ENCODE measurements around the gene MALRD1.

DNA sequence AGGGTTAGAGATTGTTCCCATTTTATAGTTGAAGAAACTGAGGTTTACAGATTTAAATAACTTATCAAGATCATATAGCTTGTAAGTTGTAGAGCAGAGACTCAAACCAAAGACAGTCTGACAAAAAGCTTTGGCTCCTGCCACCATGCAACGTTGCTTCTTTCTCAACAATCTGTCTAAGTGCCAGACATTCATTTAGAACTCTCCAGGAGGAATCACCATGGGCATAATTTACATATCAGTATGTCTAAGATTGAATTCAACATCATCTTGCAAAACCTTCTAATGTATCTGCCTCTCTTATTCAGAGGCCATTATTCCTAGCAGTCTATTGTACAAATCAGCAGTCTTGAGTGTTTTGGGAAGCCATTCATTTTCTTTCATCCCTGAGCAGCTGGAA, 604.1 kb downstream of the MALRD1 start:
- TF ChIP-seq CTCF (IDR thresholded peaks at IDR 0.05 in 8 of 11, conservative IDR thresholded peaks at IDR 0.05 in 3 of 11), result no peak
- TF ChIP-seq POLR2A (IDR thresholded peaks at IDR 0.05), result no peak
- no peak for TF ChIP-seq POLR2AphosphoS5 (IDR thresholded peaks at IDR 0.05)
